ENCODE measurements around the gene HCN2.

Gene HCN2

DNA sequence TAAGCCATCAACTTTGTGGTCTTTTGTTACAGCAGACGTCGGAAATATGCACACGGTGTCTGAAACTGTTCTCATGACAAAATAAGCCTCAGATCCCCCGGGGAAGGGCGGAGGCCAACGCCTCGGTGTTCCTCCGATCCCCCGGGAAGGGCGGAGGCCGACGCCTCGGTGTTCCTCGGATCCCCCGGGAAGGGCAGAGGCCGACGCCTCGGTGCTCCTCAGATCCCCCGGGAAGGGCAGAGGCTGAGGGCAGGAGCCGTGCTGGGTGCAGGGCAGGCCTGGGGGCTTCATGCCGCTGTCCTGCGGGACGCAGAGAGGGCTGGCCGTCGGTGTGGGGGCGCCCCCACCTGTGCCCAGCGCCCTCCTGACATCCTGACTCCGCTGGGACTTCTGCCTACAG lies 54.7 kb downstream of the HCN2 start:
- Histone ChIP-seq H3K4me1 (ENCODE audit: control insufficient read depth, insufficient read depth, low read length) (peaks cover 1% of the 10 kb centered on the region), H3K4me3 (ENCODE audit: low read length in 2 of 2) (no peak overlapping the region), H3K27me3 (ENCODE audit: control insufficient read depth in 1 of 2, insufficient read depth in 2 of 2, low read length in 2 of 2) (no peaks in the 10 kb centered on the region), H3K36me3 (ENCODE audit: control insufficient read depth in 2 of 2, insufficient read depth in 2 of 2, low read length in 2 of 2) (peaks cover 0 to 7% of the 10 kb centered on the region in 2 donors), H3K9me3 (ENCODE audit: control insufficient read depth in 2 of 2, low read length in 2 of 2) (no peaks in the 10 kb centered on the region), H3K27ac (ENCODE audit: low read length) (no peak overlapping the region), H3K9ac (ENCODE audit: low read length in 2 of 2) (no peak overlapping the region)

DNA sequence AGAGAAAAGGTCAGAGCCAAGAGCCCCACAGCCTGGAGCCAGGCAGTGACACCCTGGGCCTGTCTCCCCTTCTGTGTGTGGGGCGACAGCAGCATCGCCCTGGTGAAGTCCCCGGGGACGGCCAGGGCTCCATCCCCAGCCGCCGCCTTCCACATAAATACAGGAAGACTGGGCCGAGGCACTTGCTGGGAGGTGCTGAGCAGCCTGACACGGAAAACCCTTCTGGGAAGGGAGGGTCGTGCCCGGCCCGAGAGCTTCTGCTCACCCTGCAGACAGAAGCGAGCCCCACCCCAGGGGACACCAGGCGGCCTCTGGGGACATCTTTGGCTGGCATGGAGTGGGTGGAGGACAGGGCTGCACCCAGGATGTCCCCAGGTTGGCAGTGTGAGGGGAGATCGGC lies 55.1 kb downstream of the HCN2 start:
- Histone ChIP-seq H3K27ac (ENCODE audit: low read length) (no peak overlapping the region), H3K27me3 (ENCODE audit: control insufficient read depth in 1 of 2, insufficient read depth in 2 of 2, low read length in 2 of 2) (no peaks in the 10 kb centered on the region), H3K36me3 (ENCODE audit: control insufficient read depth in 2 of 2, insufficient read depth in 2 of 2, low read length in 2 of 2) (peaks cover 0 to 9% of the 10 kb centered on the region in 2 donors)

DNA sequence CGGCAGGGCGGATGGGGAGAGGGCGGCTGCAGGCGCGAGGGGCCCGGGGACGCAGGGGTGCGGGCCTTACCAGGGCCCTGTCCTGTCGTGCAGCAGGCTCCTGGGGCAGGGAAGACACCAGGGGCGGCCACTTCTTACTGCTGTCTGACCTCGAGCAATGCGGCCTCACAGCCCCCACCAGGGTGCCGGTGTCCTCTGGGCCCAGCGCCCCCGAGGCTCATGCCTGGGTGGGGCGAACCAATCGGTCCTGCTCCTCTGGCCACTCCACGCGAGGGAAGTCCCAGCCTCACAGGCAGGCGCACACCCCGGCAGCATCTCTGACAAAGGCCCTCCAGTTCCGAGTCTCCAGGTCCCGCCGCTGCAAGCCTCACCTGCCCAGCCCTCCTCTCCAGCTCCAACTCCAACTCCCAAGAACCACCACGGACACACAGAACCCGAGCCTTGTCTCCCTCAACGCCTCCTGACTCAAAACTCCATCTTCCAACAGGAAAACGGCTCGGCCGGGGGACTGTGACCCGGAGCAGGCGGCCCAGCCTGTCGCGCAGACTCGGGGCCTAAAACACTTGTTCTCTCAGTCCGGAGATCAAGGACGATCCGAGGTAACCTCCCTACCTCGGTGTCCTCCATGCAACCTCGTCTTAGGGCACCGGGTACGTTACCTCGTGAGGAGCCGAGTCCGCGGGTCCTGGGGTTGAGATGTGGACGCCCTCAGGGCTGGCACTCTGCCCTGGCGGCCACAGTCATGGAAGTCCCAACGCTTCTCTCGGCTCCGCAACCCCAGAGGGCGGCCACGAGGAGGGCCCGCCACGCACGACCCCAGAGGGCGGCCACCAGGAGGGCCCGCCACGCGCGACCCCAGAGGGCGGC lies 56.5 kb downstream of the HCN2 start:
- peaks cover 0 to 11% of the 10 kb centered on the region in 2 donors for H3K36me3 ChIP-seq (ENCODE audit: control insufficient read depth in 2 of 2, insufficient read depth in 2 of 2, low read length in 2 of 2)

More for the DNA sequence above, 55.1 kb downstream of the HCN2 start:
- no peaks in the 10 kb centered on the region for H3K4me1 ChIP-seq (ENCODE audit: control insufficient read depth, insufficient read depth, low read length)
- no peaks in the 10 kb centered on the region for H3K9me3 ChIP-seq (ENCODE audit: control insufficient read depth in 2 of 2, low read length in 2 of 2)
- no peak overlapping the region for H3K4me3 ChIP-seq (ENCODE audit: low read length in 2 of 2)
- H3K9ac ChIP-seq (ENCODE audit: low read length in 2 of 2): no peak overlapping the region

DNA sequence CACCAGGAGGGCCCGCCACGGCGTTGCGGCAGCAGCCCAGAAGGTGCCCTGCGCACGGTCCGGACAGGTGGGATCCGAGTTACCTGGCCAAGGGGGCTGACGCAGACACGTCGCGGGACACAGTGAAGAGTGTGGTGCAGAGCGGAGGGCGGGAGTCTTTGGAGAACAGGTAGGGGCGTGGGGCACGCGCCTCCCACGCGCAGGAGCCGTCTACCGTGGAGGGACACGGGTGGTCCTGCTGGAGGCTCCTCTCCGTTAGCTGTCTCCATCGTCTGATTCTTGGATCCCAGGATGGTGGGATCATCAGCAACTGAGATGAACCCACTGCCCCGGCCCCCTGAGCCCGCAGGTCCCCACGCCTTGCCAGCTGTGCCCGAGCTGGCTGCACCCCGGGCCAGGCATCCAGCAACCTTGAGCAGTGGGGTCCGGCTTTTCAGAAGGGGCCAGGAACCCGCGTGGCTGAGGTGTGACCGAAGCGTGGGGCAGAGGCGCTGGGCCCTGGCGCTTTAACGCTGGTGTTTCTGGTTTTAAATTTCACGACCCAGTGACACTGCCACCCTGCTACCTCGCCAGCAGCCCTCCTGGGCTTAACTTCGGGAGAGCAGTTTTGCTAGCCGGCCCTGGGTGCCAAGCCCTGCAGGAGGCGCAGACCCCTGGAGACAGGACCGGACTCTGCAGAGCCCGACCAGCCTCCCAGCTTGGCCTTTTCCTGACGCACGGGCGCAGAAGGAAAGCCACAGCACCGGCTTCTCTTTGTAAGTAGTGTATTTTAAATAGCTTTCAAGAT lies 57.3 kb downstream of the HCN2 start:
- Histone ChIP-seq H3K9me3 (ENCODE audit: control insufficient read depth in 2 of 2, low read length in 2 of 2) (no peaks in the 10 kb centered on the region), H3K9ac (ENCODE audit: low read length in 2 of 2) (no peak overlapping the region), H3K4me3 (ENCODE audit: low read length in 2 of 2) (no peak overlapping the region), H3K4me1 (ENCODE audit: control insufficient read depth, insufficient read depth, low read length) (no peaks in the 10 kb centered on the region), H3K36me3 (ENCODE audit: control insufficient read depth in 2 of 2, insufficient read depth in 2 of 2, low read length in 2 of 2) (peaks cover 0 to 19% of the 10 kb centered on the region in 2 donors), H3K27me3 (ENCODE audit: control insufficient read depth in 1 of 2, insufficient read depth in 2 of 2, low read length in 2 of 2) (no peaks in the 10 kb centered on the region), H3K27ac (ENCODE audit: low read length) (no peak overlapping the region)

More for the DNA sequence above, 56.5 kb downstream of the HCN2 start:
- Histone ChIP-seq H3K9me3 (ENCODE audit: control insufficient read depth in 2 of 2, low read length in 2 of 2) (no peaks in the 10 kb centered on the region), H3K9ac (ENCODE audit: low read length in 2 of 2) (no peak overlapping the region), H3K27ac (ENCODE audit: low read length) (no peak overlapping the region), H3K4me1 (ENCODE audit: control insufficient read depth, insufficient read depth, low read length) (no peaks in the 10 kb centered on the region), H3K27me3 (ENCODE audit: control insufficient read depth in 1 of 2, insufficient read depth in 2 of 2, low read length in 2 of 2) (no peaks in the 10 kb centered on the region), H3K4me3 (ENCODE audit: low read length in 2 of 2) (no peak overlapping the region)

DNA sequence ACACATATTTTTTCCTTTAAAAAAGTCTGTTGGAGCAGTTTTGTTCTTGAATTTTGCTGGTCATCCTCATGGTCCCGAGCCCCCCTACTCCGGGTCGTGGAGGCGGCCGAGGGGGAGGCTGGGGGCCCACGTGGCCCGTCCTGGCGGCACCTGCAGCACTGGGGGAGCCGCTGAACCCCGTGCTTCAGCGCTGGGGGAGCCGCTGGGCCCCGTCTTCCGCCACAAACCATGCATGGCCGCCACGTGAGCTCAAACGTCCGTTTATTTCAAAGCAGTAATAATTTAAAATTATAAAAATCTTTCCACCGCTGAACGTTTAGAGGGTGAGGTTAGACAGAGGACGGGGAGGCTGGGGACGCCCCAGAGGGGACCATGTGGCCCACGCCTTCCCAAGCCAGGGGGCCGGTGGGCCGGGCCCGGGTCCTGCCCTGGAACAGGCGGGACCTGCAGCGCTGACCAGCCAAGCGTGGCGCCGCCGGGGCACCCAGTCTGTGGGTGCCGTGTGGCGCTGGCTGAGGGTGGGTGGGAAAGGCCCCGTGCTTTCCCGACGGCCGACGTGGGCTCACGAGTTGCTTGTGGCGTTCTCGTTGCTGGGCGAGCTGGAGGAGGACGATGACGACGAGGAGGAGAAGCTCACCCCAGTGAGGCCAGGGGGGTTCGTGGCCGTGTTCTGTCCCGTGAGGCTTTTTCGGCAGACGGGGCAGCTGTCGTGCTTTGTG lies 58.0 kb downstream of the HCN2 start:
- H3K27me3 ChIP-seq (ENCODE audit: control insufficient read depth in 1 of 2, insufficient read depth in 2 of 2, low read length in 2 of 2): no peaks in the 10 kb centered on the region
- H3K9me3 ChIP-seq (ENCODE audit: control insufficient read depth in 2 of 2, low read length in 2 of 2): no peaks in the 10 kb centered on the region
- H3K27ac ChIP-seq (ENCODE audit: low read length): no peak overlapping the region
- H3K4me3 ChIP-seq (ENCODE audit: low read length in 2 of 2): no peak overlapping the region
- no peak overlapping the region for H3K9ac ChIP-seq (ENCODE audit: low read length in 2 of 2)
- H3K4me1 ChIP-seq (ENCODE audit: control insufficient read depth, insufficient read depth, low read length): no peaks in the 10 kb centered on the region
- H3K36me3 ChIP-seq (ENCODE audit: control insufficient read depth in 2 of 2, insufficient read depth in 2 of 2, low read length in 2 of 2): peaks cover 0 to 21% of the 10 kb centered on the region in 2 donors

DNA sequence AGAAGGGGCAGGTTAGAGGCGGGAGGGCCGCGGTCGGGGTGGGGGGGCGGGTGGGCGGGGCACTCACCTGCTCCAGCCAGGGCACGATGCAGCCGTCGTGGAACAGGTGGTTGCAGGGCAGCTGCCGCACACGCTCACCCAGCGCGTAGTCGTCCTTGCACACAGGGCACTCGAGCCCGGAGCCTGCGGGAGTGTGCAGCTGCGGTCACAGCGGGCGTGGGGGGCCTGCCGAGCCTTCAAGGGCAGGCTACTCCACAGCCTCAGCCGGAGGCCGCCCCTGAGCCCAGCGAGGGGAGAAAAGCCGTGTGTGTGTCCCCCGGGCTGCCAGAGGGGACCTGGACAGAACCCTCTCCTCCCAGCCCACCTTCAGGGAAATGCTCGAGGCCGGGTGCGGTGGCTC lies 58.6 kb downstream of the HCN2 start:
- no peaks in the 10 kb centered on the region for H3K4me1 ChIP-seq (ENCODE audit: control insufficient read depth, insufficient read depth, low read length)
- H3K27ac ChIP-seq (ENCODE audit: low read length): no peak overlapping the region
- no peak overlapping the region for H3K9ac ChIP-seq (ENCODE audit: low read length in 2 of 2)
- no peak overlapping the region for H3K4me3 ChIP-seq (ENCODE audit: low read length in 2 of 2)
- no peaks in the 10 kb centered on the region for H3K27me3 ChIP-seq (ENCODE audit: control insufficient read depth in 1 of 2, insufficient read depth in 2 of 2, low read length in 2 of 2)
- H3K9me3 ChIP-seq (ENCODE audit: control insufficient read depth in 2 of 2, low read length in 2 of 2): no peaks in the 10 kb centered on the region
- peaks cover 4 to 24% of the 10 kb centered on the region in 2 donors for H3K36me3 ChIP-seq (ENCODE audit: control insufficient read depth in 2 of 2, insufficient read depth in 2 of 2, low read length in 2 of 2)

DNA sequence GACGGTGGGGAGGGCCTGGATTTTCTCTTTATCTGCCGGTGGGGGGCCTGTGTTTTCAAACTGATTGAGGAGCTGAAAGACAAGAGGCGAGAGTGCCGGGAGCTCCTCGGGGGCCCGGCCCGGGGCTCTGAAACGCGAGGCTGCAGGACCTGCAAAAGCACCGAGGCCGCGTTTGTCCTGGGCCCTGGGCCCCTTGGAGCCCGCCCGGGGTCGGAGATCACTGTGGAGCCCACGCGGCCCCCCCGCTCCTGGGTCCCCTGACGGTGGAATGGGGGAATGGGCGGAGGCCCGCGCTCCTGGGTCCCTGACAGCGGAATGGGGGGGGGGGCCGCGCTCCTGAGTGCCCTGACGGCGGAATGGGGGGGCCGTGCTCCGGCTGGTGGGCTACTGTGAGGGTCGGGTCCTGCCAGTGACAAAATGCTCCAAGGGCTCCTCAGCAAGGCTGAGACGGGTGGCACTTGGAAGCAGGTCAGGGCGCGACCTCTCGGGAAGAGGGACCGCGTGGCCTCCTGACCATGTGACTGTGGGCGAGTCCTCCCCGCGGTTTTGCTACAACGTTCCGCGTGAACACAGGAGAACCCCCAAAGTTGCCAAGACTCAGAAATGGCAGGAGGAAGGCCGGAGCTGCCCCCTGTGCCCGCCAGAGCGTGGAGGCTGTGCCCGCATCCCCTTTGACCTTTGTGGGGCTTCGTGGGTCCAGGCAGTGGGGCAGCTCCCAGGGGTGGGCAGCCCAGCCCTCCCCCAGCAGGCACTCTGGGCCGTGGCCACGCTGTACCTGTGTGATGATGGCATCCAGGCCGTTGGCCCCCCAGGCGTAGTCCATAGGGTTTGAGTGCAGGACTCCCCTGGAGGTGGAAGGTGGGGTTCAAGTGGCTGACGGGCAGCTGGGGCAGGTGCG lies 59.5 kb downstream of the HCN2 start:
- H3K4me3 ChIP-seq (ENCODE audit: low read length in 2 of 2): no peak overlapping the region
- peaks cover 5 to 28% of the 10 kb centered on the region in 2 donors for H3K36me3 ChIP-seq (ENCODE audit: control insufficient read depth in 2 of 2, insufficient read depth in 2 of 2, low read length in 2 of 2)
- H3K4me1 ChIP-seq (ENCODE audit: control insufficient read depth, insufficient read depth, low read length): no peaks in the 10 kb centered on the region
- H3K27me3 ChIP-seq (ENCODE audit: control insufficient read depth in 1 of 2, insufficient read depth in 2 of 2, low read length in 2 of 2): no peaks in the 10 kb centered on the region
- no peak overlapping the region for H3K27ac ChIP-seq (ENCODE audit: low read length)
- no peak overlapping the region for H3K9ac ChIP-seq (ENCODE audit: low read length in 2 of 2)
- H3K9me3 ChIP-seq (ENCODE audit: control insufficient read depth in 2 of 2, low read length in 2 of 2): no peaks in the 10 kb centered on the region

DNA sequence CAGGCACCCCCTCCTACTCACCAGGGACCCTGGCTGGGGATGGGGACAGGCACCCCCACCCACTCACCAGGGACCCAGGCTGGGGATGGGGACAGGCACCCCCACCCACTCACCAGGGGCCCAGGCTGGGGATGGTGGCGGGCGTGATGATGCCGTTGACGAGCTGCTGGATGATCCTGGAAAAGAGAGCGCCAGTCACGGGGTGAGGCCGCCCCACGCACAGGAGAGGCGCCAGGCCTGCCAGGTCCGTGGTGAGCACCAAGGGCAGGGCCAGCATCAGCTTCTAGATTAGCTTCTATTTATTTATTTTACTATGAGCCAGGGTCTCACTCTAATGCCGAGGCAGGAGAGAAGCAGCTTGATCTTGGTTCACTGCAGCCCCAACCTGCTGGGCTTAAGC lies 60.4 kb downstream of the HCN2 start:
- no peaks in the 10 kb centered on the region for H3K27me3 ChIP-seq (ENCODE audit: control insufficient read depth in 1 of 2, insufficient read depth in 2 of 2, low read length in 2 of 2)
- H3K9ac ChIP-seq (ENCODE audit: low read length in 2 of 2): no peak overlapping the region
- H3K4me1 ChIP-seq (ENCODE audit: control insufficient read depth, insufficient read depth, low read length): no peaks in the 10 kb centered on the region
- H3K9me3 ChIP-seq (ENCODE audit: control insufficient read depth in 2 of 2, low read length in 2 of 2): no peaks in the 10 kb centered on the region
- no peak overlapping the region for H3K27ac ChIP-seq (ENCODE audit: low read length)
- peaks cover 5 to 28% of the 10 kb centered on the region in 2 donors for H3K36me3 ChIP-seq (ENCODE audit: control insufficient read depth in 2 of 2, insufficient read depth in 2 of 2, low read length in 2 of 2)
- no peak overlapping the region for H3K4me3 ChIP-seq (ENCODE audit: low read length in 2 of 2)

DNA sequence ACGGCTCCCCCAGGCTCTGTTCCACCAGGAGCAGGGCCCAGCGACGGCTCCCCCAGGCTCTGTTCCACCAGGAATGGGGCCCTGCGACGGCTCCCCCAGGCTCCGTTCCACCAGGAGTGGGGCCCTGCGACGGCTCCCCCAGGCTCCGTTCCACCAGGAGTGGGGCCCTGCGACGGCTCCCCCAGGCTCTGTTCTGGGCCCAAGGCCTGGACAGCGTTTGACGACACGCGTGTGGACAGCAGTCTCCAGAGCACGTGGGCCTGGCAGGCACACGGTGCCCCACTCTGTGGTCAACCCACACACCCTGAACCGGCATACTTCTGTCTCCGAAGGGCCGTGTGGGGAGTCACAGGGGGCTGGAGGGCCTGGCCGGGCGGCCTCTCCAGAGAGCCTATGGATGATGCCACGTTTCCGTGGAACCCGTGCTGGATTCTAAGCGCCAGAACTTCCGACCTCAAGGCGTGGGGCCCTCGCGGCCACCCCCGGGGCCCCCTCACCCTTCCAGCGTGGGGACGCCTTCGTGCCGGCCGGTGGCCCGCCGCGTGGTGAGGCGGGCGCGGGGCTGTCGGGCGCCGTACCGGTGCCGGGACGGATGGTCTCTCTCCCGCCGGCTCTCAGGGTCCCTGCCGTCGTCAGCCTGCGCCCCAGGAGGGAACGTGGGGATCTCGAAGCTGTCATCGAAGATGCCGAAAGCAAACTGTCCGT lies 61.6 kb downstream of the HCN2 start:
- Histone ChIP-seq H3K27ac (ENCODE audit: low read length) (no peak overlapping the region), H3K9ac (ENCODE audit: low read length in 2 of 2) (no peak overlapping the region), H3K4me3 (ENCODE audit: low read length in 2 of 2) (no peak overlapping the region), H3K36me3 (ENCODE audit: control insufficient read depth in 2 of 2, insufficient read depth in 2 of 2, low read length in 2 of 2) (peaks cover 5 to 28% of the 10 kb centered on the region in 2 donors), H3K9me3 (ENCODE audit: control insufficient read depth in 2 of 2, low read length in 2 of 2) (no peaks in the 10 kb centered on the region), H3K4me1 (ENCODE audit: control insufficient read depth, insufficient read depth, low read length) (no peaks in the 10 kb centered on the region), H3K27me3 (ENCODE audit: control insufficient read depth in 1 of 2, insufficient read depth in 2 of 2, low read length in 2 of 2) (no peaks in the 10 kb centered on the region)

All from stomach smooth muscle (tissue), 2 donors.